ENCODE data around the gene MDC1.

MDC1 gene

GRCh38 chr6:30742316-30743098 is 25.4 kb upstream of the MDC1 start, which contains the start of gene FLOT1 (continued):
- TF ChIP-seq PRDM6 (tag by site-specific recombination; IDR thresholded peaks at IDR 0.05) (peak; percentile 17; the same call in 1 of the 2 replicates), ZSCAN30 (tag by site-specific recombination; IDR thresholded peaks at IDR 0.05) (peak; percentile 86), ZNF707 (tag by site-specific recombination; IDR thresholded peaks at IDR 0.05) (no peak), FEZF1 (tag by site-specific recombination; IDR thresholded peaks at IDR 0.05) (peak; percentile 83), KLF9 (tag by site-specific recombination; IDR thresholded peaks at IDR 0.05; ENCODE audit: low read depth) (peak; percentile 91), OSR2 (tag by site-specific recombination; IDR thresholded peaks at IDR 0.05) (peak; percentile 81), KLF8 (tag by site-specific recombination; IDR thresholded peaks at IDR 0.05) (peak; percentile 94), MZF1 (tag by site-specific recombination; IDR thresholded peaks at IDR 0.05; ENCODE audit: borderline replicate concordance) (peak; percentile 87; the same call in 1 of the 2 replicates), SETDB1 (IDR thresholded peaks at IDR 0.05; ENCODE audit: insufficient read length, low read length) (no peak), KLF1 (tag by site-specific recombination; IDR thresholded peaks at IDR 0.05) (peak; percentile 87), ZNF639 (tag by site-specific recombination; IDR thresholded peaks at IDR 0.05) (peak; percentile 38; the same call in 1 of the 2 replicates), ZNF366 (tag by site-specific recombination; conservative IDR thresholded peaks at IDR 0.05) (no peak), ZNF394 (tag by site-specific recombination; IDR thresholded peaks at IDR 0.05; ENCODE audit: borderline replicate concordance) (peak; percentile 54; the same call in 1 of the 2 replicates), PBX3 (CRISPR knock-in tag; IDR thresholded peaks at IDR 0.05) (no peak; the same call in 1 of the 2 replicates), ZFHX2 (tag by site-specific recombination; conservative IDR thresholded peaks at IDR 0.05) (peak; percentile 98), ZBTB17 (tag by site-specific recombination; IDR thresholded peaks at IDR 0.05) (peak; percentile 93), ZNF660 (tag by site-specific recombination; IDR thresholded peaks at IDR 0.05) (0 out of 2 replicates have a peak, but pooled peaks have one; percentile 53), ZNF148 (tag by site-specific recombination; IDR thresholded peaks at IDR 0.05; ENCODE audit: borderline replicate concordance) (no peak), TSHZ1 (tag by site-specific recombination; IDR thresholded peaks at IDR 0.05; ENCODE audit: borderline replicate concordance) (0 out of 2 replicates have a peak, but pooled peaks have one; percentile 65), ZBTB20 (tag by site-specific recombination; IDR thresholded peaks at IDR 0.05) (peak; percentile 82; the same call in 1 of the 2 replicates), YY2 (tag by site-specific recombination; IDR thresholded peaks at IDR 0.05) (no peak; the same call in 1 of the 2 replicates), ZNF335 (tag by site-specific recombination; conservative IDR thresholded peaks at IDR 0.05) (peak; percentile 71)
- TF ChIP-seq, protein P1, sequence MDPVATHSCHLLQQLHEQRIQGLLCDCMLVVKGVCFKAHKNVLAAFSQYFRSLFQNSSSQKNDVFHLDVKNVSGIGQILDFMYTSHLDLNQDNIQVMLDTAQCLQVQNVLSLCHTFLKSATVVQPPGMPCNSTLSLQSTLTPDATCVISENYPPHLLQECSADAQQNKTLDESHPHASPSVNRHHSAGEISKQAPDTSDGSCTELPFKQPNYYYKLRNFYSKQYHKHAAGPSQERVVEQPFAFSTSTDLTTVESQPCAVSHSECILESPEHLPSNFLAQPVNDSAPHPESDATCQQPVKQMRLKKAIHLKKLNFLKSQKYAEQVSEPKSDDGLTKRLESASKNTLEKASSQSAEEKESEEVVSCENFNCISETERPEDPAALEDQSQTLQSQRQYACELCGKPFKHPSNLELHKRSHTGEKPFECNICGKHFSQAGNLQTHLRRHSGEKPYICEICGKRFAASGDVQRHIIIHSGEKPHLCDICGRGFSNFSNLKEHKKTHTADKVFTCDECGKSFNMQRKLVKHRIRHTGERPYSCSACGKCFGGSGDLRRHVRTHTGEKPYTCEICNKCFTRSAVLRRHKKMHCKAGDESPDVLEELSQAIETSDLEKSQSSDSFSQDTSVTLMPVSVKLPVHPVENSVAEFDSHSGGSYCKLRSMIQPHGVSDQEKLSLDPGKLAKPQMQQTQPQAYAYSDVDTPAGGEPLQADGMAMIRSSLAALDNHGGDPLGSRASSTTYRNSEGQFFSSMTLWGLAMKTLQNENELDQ (tag by site-specific recombination; IDR thresholded peaks at IDR 0.05; ENCODE audit: low read depth), result no peak
- TF ChIP-seq, protein P2, sequence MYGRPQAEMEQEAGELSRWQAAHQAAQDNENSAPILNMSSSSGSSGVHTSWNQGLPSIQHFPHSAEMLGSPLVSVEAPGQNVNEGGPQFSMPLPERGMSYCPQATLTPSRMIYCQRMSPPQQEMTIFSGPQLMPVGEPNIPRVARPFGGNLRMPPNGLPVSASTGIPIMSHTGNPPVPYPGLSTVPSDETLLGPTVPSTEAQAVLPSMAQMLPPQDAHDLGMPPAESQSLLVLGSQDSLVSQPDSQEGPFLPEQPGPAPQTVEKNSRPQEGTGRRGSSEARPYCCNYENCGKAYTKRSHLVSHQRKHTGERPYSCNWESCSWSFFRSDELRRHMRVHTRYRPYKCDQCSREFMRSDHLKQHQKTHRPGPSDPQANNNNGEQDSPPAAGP (tag by site-specific recombination; IDR thresholded peaks at IDR 0.05), result peak; percentile 57; the same call in 1 of the 2 replicates
